GM06990 (cell line): Measurements from ENCODE around the gene TARS2.

Experiments used
- DNase-seq: peaks from one replicate; pipeline ENCODE4 v3.0.0-alpha.2; 2011; ENCODE audit not compliant: insufficient read length; ENCODE audit errors: extremely low read depth
- H3K27me3 ChIP-seq: replicated peaks from 2 replicates; pipeline ENCODE4 v1.6.0; 2011; ENCODE audit warnings: low read length; ENCODE audit not compliant: control insufficient read depth, insufficient read depth
- H3K36me3 ChIP-seq: 2 replicates; pipeline ENCODE4 v1.5.1; 2011; ENCODE audit warnings: low read length; ENCODE audit not compliant: control insufficient read depth, insufficient read depth
- H3K4me3 ChIP-seq: replicated peaks from 2 replicates; pipeline ENCODE4 v1.5.1; 2011; ENCODE audit warnings: low read depth, mild to moderate bottlenecking, control low read depth, low read length
- TF ChIP-seq, protein P1 (sequence below): IDR thresholded peaks from 2 replicates; pipeline ENCODE4 v1.5.1; 2011; ENCODE audit warnings: low read length, control low read depth, mild to moderate bottlenecking, inconsistent platforms; ENCODE audit not compliant: insufficient read depth, poor library complexity, severe bottlenecking

TARS2 gene

DNA sequence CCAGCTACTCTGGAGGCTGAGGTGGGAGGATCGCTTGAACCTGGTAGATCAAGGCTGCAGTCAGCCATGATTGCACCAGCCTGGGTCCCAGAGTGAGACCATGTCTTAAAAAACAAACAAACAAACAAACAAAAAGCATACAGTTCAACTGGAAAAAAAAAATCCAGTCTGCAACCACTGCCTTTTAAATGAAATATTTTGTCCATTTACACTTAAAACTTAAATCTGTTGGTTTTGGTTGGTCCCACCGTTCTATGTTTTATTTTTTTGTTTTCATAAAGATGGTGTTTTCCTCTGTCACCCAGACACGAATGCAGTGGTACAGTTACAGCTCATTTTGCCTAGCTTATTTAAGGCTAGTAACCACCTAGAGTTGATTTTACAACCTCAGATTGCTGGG, 38.1 kb downstream of the TARS2 start:
- no peaks in the 10 kb centered on the region for H3K27me3 ChIP-seq
- TF ChIP-seq, protein P1, sequence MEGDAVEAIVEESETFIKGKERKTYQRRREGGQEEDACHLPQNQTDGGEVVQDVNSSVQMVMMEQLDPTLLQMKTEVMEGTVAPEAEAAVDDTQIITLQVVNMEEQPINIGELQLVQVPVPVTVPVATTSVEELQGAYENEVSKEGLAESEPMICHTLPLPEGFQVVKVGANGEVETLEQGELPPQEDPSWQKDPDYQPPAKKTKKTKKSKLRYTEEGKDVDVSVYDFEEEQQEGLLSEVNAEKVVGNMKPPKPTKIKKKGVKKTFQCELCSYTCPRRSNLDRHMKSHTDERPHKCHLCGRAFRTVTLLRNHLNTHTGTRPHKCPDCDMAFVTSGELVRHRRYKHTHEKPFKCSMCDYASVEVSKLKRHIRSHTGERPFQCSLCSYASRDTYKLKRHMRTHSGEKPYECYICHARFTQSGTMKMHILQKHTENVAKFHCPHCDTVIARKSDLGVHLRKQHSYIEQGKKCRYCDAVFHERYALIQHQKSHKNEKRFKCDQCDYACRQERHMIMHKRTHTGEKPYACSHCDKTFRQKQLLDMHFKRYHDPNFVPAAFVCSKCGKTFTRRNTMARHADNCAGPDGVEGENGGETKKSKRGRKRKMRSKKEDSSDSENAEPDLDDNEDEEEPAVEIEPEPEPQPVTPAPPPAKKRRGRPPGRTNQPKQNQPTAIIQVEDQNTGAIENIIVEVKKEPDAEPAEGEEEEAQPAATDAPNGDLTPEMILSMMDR = no peak
- no peaks in the 10 kb centered on the region for H3K36me3 ChIP-seq
- DNase-seq = no peak
- no peak overlapping the region for H3K4me3 ChIP-seq

DNA sequence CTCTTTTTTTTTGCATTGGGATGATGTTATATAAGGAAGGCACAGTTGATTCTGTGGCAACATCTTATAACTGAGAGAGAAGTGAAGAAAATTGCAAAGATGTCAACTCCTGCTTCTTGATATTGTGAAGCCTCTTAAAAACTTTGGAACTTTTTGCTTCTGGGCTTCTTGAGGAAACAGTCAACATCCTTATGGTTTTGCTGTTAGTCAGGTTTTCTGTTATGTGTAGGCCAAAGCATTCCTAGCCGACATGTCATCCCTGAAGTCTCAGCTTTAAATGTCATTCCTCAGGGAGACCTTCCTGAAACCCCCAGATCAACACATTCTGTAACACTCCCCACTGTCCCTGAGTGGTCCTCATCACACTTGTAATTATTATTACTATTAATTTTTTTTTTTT, 41.0 kb downstream of the TARS2 start:
- H3K4me3 ChIP-seq = no peak overlapping the region
- H3K36me3 ChIP-seq = no peaks in the 10 kb centered on the region
- TF ChIP-seq, protein P1 = no peak
- H3K27me3 ChIP-seq = no peaks in the 10 kb centered on the region
- no peak for DNase-seq

DNA sequence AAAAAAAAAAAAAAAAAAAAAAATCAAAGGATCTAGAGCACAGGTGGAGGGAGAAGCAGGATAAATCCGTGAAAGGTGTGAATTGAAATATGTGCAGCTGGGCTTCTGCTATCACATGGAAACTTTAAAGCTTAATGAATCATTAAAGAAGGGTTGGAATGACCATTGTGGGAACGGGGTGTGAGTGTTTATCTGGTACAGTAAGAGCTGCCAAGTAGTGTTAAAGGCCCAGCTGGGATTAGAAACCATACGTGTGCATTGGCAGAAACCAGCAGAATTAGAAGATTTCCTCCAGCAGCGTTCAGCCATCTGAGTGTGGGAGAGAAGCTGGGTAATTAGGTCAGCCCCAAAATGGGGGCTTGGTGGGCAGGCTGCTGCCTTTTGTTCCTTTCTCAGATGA, 41.8 kb downstream of the TARS2 start:
- Histone ChIP-seq H3K4me3 (no peak overlapping the region), H3K36me3 (no peaks in the 10 kb centered on the region)

DNA sequence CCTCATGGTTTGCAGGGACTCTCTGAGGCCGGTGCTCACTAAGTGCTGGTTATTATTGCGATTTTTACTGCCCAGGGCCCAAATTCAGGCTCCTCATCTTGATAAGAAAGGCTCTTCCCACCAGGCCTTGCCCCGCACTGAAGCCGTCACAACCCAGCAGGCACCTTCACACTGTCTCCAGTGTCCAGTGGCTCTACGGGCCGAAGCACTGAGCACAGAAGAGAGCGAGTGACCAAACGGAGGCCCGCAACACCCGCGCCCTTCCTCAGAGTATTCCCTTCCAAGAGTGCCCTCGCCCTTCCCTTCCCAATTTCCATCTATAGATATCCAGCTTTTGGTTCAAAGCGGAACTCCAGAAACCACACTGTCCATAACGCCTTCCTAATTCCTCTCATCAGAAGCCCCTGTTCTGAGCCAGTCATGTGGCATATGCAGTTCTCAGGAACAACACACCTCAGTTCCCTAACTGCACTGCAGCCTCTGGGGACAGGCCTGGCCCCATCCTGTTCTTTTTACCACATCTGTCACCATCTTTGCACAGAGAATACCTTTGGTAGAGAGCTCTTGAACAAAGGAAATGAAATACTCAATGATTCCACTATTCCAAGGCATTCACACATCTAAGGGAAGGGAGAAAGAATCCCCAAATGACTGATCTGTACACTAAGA, 43.4 kb downstream of the TARS2 start:
- Histone ChIP-seq H3K36me3 (no peaks in the 10 kb centered on the region), H3K4me3 (no peak overlapping the region), H3K27me3 (no peaks in the 10 kb centered on the region)
- TF ChIP-seq, protein P1 = no peak
- DNase-seq = no peak

More for the DNA sequence above, 41.8 kb downstream of the TARS2 start:
- TF ChIP-seq, protein P1 = no peak
- no peaks in the 10 kb centered on the region for H3K27me3 ChIP-seq
- DNase-seq = no peak

DNA sequence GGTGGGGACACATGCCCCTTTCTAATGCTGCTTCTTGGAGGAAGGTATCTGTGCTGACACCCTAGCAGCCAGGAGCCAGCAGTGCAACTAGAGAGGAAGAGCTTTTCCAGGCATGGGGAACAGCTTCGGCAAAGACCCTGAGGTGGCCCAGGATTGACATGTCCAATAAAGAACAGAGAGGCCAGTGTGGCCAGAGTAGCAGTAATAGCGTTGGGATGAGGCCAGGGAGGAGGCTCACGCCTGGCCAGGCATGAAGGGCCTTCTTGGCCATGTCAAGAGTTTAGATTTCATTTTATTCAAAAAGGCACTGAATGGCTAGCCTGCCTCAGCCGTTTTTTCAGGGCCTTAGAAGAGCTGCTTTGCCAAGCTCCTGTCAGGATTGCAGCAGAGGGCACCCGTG, 45.6 kb downstream of the TARS2 start:
- no peak for DNase-seq
- H3K27me3 ChIP-seq = no peaks in the 10 kb centered on the region
- TF ChIP-seq, protein P1 = no peak

DNA sequence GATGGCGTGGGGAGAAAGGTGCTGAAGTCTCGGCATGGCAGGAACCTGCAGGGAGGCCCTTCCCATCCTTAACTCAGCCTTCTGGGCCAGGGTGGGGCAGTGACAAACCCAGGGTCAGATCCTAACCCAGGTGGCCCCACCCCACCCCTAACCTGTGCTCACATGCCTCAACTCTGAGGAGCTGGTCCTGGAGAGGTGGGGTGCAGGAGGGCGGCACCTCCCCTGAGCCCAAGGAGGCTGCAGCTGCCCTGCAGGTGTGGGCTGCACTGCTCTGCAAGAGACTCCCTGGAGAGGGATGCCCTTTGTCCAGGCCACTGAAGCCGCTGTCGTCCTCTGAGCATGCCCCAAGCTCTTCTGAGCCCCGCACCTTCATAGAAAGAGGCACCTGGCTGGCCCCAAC, 46.8 kb downstream of the TARS2 start:
- TF ChIP-seq, protein P1 = no peak
- H3K4me3 ChIP-seq = no peak overlapping the region
- DNase-seq = no peak
- H3K36me3 ChIP-seq = no peaks in the 10 kb centered on the region
- no peaks in the 10 kb centered on the region for H3K27me3 ChIP-seq

More for the DNA sequence above, 45.6 kb downstream of the TARS2 start:
- Histone ChIP-seq H3K4me3 (no peak overlapping the region), H3K36me3 (no peaks in the 10 kb centered on the region)
